AG04449 (cell line): ENCODE results near the gene KLF13.

Experiments used
- CTCF ChIA-PET: fragments of 350-600 bp; formaldehyde crosslinking; extraction: SDS; loops from one replicate; lab custom pipeline; 2021; ENCODE audit warnings: antibody characterized with exemption; lab: Yijun Ruan, JAX
- POLR2A ChIA-PET: fragments of 400-600, 350-600 bp; formaldehyde crosslinking; extraction: SDS; loops from one replicate; lab custom pipeline; 2020; ENCODE audit warnings: antibody characterized with exemption, inconsistent platforms; lab: Yijun Ruan, JAX
- DNase-seq: peaks from one replicate; pipeline ENCODE4 v3.0.0-alpha.2; 2010; ENCODE audit warnings: low read depth, low spot score
- H3K4me3 ChIP-seq: 2 replicates; pipeline ENCODE4 v1.5.1; 2011; ENCODE audit warnings: low read depth, mild to moderate bottlenecking, control low read depth, low read length
- TF ChIP-seq, protein P1 (sequence below): IDR thresholded peaks from one replicate; pipeline ENCODE4 v1.5.1; 2011; ENCODE audit warnings: mild to moderate bottlenecking, moderate library complexity, low read length, control low read depth, inconsistent platforms; ENCODE audit not compliant: insufficient read depth; ENCODE audit errors: missing control alignments

KLF13 gene

DNA sequence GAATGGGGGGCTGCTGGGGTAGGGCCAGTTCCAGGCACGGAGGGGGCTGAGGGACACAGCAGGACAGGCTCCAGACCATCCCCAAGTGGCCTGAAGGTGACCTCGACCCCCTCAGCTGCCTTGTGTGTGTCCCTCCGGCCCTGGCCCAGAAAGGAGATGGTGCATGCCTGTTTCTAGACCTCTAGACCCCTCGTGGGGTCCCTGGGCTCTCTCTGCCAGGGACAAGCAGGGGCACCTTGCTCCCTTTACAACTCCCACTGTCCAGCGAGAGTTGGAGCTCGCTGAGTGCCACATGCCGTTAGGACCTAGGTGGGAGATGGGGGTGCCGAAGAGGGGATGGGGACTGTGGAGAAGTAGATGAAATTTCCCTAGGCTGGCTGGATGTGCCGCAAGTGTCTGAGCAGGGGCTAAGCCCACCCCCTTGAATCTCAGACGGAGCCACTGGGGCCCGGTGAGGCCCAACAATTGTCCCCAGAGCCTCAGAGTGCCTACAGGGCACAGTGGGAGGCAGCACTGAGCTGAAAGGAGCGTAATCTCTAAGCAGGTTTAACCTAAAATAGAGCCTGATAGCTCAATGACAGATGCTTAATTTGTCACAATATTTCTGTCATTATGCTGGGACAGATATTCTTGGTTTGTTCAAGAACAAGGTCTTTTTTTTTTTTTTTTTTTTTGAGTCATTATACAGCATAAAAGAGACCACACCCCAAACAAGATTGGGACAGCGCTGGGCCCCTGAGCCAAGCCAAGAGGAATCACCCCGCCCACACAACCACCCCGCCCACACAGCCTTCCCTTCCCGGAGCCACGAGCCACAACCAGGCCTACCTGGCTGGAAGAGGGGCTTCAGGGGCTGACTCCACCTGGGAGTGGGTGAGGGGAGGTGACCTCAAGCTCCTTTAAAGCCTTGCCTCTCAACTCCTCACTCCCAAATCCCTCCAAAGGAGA lies 23.6 kb upstream of the KLF13 start:
- CTCF ChIA-PET = interaction anchor here (1.0 to 2.0 kb wide), 2 partner anchors 25 to 187 kb away, joined by 4 to 5 read pairs; no protein-coding TSS in a partner anchor
- no peak for DNase-seq
- POLR2A ChIA-PET = interaction anchor here (0.5 kb wide), 1 partner anchor 19 kb away, joined by 3 read pairs; no protein-coding TSS in a partner anchor
- TF ChIP-seq, protein P1, sequence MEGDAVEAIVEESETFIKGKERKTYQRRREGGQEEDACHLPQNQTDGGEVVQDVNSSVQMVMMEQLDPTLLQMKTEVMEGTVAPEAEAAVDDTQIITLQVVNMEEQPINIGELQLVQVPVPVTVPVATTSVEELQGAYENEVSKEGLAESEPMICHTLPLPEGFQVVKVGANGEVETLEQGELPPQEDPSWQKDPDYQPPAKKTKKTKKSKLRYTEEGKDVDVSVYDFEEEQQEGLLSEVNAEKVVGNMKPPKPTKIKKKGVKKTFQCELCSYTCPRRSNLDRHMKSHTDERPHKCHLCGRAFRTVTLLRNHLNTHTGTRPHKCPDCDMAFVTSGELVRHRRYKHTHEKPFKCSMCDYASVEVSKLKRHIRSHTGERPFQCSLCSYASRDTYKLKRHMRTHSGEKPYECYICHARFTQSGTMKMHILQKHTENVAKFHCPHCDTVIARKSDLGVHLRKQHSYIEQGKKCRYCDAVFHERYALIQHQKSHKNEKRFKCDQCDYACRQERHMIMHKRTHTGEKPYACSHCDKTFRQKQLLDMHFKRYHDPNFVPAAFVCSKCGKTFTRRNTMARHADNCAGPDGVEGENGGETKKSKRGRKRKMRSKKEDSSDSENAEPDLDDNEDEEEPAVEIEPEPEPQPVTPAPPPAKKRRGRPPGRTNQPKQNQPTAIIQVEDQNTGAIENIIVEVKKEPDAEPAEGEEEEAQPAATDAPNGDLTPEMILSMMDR = no peak
- H3K4me3 ChIP-seq = no peak overlapping the region

DNA sequence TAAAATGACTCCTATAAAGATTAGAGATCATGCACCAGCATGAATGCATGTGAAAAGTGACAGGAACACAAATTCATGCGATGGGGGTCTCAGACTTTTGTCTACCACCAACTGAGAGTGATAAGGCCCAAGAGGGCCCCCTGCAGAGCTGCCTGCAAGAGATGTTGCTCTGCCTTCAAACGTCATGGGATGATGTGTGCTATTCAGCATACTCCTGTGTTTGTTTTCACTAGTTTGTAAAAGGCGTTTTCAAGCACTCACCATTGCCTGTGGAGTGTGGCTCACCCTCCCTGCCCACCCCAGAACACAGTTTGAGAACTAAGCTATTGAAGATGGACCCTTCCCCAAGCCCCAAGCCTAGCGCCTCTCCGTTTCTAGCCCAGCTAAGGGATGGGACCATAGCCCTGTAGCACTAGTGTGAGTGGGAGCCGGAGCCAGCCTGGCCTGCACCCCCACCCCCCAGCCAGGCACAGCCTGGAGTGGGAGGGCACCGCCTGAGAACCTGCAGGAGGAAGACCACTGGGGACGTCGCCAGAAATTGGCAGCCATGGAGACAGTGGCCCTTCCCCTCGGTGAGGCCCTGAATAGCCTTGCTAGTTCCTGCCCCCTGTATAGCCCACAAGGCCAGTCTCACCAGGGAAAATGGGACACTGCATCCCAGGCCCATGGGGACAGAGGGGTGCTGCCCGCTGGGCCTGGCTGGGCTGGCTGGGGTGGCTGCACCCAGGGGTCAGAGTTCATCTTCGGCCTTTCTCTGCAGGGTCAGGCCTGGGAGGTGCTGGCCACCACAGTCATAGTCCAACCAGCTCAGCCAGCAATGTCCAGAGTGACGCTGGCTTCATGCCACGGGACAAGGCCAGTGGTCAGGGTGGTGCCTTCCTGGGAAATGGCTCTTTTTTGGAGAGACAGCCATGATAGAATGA lies 22.6 kb upstream of the KLF13 start:
- no peak for DNase-seq
- ChIA-PET CTCF (interaction anchor here (1.0 to 2.0 kb wide), 2 partner anchors 26 to 186 kb away, joined by 4 to 5 read pairs; no protein-coding TSS in a partner anchor), POLR2A (interaction anchor here (0.5 kb wide), 1 partner anchor 18 kb away, joined by 3 read pairs; no protein-coding TSS in a partner anchor)
- no peak overlapping the region for H3K4me3 ChIP-seq
- TF ChIP-seq, protein P1 = no peak

DNA sequence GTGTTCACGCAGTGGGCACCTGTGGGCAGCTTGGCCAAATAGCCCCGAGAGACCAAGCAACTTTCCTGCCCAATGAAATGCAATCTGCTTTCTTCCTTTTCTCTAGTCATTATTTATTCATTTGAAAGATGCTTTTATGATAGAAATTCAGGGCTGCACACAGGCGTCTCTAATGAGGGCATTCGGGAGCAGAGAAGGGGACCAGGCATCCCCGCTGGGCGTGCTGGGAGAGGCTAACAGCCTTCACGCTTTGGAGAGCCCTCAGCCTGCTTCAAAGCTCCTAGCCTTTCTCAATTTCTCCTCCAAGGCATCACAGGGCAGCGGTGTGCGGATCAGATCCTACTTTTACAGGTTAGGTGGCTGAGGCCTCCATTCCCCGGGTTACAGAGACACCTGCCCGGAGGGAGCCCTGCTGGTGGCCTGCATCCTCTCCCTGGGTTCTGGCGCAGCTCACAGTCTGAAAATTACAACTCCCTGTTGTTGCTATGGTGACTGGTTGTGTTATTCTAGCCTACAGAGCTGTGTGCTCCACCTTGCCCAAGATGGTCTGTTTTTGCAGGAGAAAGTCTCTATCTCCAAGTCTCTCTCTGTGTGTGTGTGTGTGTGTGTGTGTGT lies 21.8 kb upstream of the KLF13 start:
- ChIA-PET POLR2A (no interaction called here), CTCF (no interaction called here)
- TF ChIP-seq, protein P1 = no peak
- no peak overlapping the region for H3K4me3 ChIP-seq
- DNase-seq = no peak

DNA sequence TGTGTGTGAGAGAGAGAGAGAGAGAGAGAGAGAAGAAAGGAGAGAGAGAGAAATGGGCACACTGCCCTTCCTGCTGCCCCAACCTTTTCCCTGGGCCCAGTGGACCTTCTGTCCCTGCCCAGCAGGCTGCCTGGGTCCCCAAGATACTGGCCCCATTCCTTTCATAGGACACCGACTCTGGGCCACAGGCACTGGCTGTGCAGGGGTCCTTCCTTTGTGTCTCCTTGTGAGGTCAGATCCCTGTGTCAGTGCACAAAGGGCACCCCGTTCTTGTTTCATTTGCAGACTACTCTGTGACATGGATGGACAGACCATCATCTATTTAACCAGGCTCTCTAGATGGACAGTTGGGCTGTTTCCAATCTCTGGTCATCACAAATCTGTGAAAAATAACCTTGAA lies 21.3 kb upstream of the KLF13 start:
- no peak for DNase-seq
- CTCF ChIA-PET = no interaction called here
- no peak overlapping the region for H3K4me3 ChIP-seq
- TF ChIP-seq, protein P1 = no peak
- POLR2A ChIA-PET = no interaction called here

DNA sequence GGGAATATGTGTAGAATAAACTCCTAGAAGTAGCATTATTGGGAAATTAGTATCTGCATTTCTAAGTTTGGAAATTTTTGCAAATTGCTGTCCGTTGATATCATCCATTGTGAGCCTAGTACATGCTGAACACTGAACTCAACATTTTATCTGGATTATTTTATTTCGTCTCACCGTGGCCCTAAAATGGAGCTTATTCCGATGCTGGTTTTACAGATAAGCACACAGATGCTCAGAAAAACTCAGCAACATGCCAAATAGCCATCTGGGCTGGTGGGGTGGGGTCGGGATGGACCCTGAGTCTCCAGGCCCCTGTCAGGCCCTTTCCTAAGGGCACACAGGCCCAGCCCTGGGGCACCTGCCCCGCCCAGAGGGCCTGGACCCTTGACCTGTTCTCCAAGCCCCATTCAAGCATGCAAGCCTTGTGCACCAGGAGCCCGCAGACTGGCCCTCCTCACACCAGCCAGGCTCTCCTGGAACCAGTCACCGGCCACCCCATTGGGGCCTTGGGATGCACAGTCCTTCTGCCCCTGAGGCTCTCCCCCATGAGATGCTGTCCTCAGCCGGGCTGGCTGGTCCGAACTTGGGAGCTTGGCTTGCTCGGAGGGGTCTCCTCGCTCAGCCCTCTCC lies 20.7 kb upstream of the KLF13 start:
- DNase-seq = no peak
- no peak overlapping the region for H3K4me3 ChIP-seq
- TF ChIP-seq, protein P1 = no peak
- ChIA-PET POLR2A (no interaction called here), CTCF (no interaction called here)
